Measurements from ENCODE around the gene CCDC138. TPM values are rescaled to one million over a fixed set of nuclear protein-coding genes. Genes with fewer than 3 reads are reported as not detected.

The CCDC138 gene
- total and polyA plus RNA-seq, 2 of the 13 experiments (the other 11 are each of a cell fraction or from before 2014, with no cell fraction given): 5.6 to 32.5 TPM

GRCh38 chr2:108786008-108786353 is 590 bp upstream of the CCDC138 start:
- ATAC-seq: peak; percentile 1
- no peak for DNase-seq (ENCODE audit: low spot score)
- in situ Hi-C loops (cut with HindIII; ENCODE audit: extremely low pct_ligation_motif_present, low pct_unique_long_range_greater_than_20kb): no loop called here
- Histone ChIP-seq H3K9ac (ENCODE audit: insufficient read depth, low read depth, low read length) (peak overlapping the region; percentile 84), H3K4me3 (replicated peaks in 1 of 3; ENCODE audit: insufficient read depth in 1 of 3, low read depth in 2 of 3, low read length in 3 of 3) (peak overlapping the region; percentile 82 to 87 (median 87)), H4K20me1 (ENCODE audit: insufficient read depth, low read length) (no peaks in the 10 kb centered on the region), H3K27ac (ENCODE audit: extremely low read length, insufficient read depth, low read length) (peak overlapping the region; percentile 81), H3K9me3 (ENCODE audit: low read length) (no peaks in the 10 kb centered on the region), H3K36me3 (replicated peaks in 1 of 2; ENCODE audit: control insufficient read depth in 1 of 2, insufficient read depth in 2 of 2, low read length in 2 of 2) (peaks cover 12 to 36% of the 10 kb centered on the region in 2 experiments), H3K79me2 (ENCODE audit: insufficient read depth, low read length) (peaks cover 17% of the 10 kb centered on the region), H3K4me1 (ENCODE audit: insufficient read depth, low read length) (peaks cover 28% of the 10 kb centered on the region), H2AFZ (ENCODE audit: low read length) (no peak overlapping the region), H3K27me3 (ENCODE audit: control insufficient read depth in 1 of 2, insufficient read depth in 2 of 2, low read length in 2 of 2) (no peaks in the 10 kb centered on the region), H3K4me2 (ENCODE audit: low read depth, low read length) (peak overlapping the region; percentile 94)
- CTCF ChIA-PET (ENCODE audit: low intra/inter-chr PET ratio, low total read pairs): no interaction called here
- no TSS peak for BruUV-seq (replicated peaks)
- WGBS (ENCODE audit: low lambda C conversion rate): 0% methylated on average over 1 of the region's 1 CpG
- TF ChIP-seq IRF1 (CRISPR knock-in tag; IDR thresholded peaks at IDR 0.05; ENCODE audit: low read depth): no peak
- TF ChIP-seq SMAD9 (CRISPR knock-in tag; IDR thresholded peaks at IDR 0.05): no peak
- TF ChIP-seq HDAC6 (IDR thresholded peaks at IDR 0.05; ENCODE audit: low read depth, low read length): no peak
- no peak for TF ChIP-seq ZNF800 (CRISPR knock-in tag; IDR thresholded peaks at IDR 0.05)
- no peak for TF ChIP-seq RERE (CRISPR knock-in tag; IDR thresholded peaks at IDR 0.05; ENCODE audit: low read depth)
- no peak for TF ChIP-seq ZNF816 (CRISPR knock-in tag; IDR thresholded peaks at IDR 0.05; ENCODE audit: borderline replicate concordance)
- TF ChIP-seq AHDC1 (CRISPR knock-in tag; IDR thresholded peaks at IDR 0.05; ENCODE audit: borderline replicate concordance): 0 out of 2 replicates have a peak, but pooled peaks have one; percentile 8
- TF ChIP-seq U2AF1 (optimal IDR thresholded peaks at IDR 0.05; ENCODE audit: low read depth, low read length): no peak
- 0 out of 2 replicates have a peak, but pooled peaks have one; percentile 11 for TF ChIP-seq ZNF543 (CRISPR knock-in tag; IDR thresholded peaks at IDR 0.05)
- 0 out of 4 replicates have a peak, but pooled peaks of 1 of the 2 experiments have one; percentile 9 for TF ChIP-seq NR2F1 (CRISPR knock-in tag; IDR thresholded peaks at IDR 0.05)
- intact Hi-C loops (cut with micrococcal nuclease; ENCODE audit: unreplicated experiment): loop anchor here (2.0 to 5.0 kb wide), 2 partner anchors 67 to 201 kb away; partner anchors contain the start of genes EDAR and RANBP2
- no peak for FAIRE-seq
- POLR2A ChIA-PET: no interaction called here

Measured in HepG2 (cell line).